DOHH2 (cell line): Measurements from ENCODE around the gene RUNX2.

Source experiments
- CTCF ChIP-seq: fragments of 200-600 bp; sonication (generic); IDR thresholded peaks from one replicate; pipeline ENCODE4 v1.5.1; 2014; ENCODE audit warnings: antibody characterized with exemption, mild to moderate bottlenecking, low read depth, low read length; ENCODE audit not compliant: poor library complexity, severe bottlenecking
- EZH2phosphoT487 ChIP-seq: fragments of 200-600 bp; sonication (generic); IDR thresholded peaks from 2 replicates; pipeline ENCODE4 v1.6.1; 2017; ENCODE audit warnings: borderline replicate concordance, mild to moderate bottlenecking, antibody characterized with exemption, low read length, moderate library complexity, mixed read lengths

- TF ChIP-seq CTCF, result no peak
- no peak for TF ChIP-seq EZH2phosphoT487
These were observed 240.5 kb downstream of the RUNX2 start for GRCh38 chr6:45568626-45569025.
